Measurements from ENCODE around the gene DYSF. TPM values are rescaled to one million over a fixed set of nuclear protein-coding genes. Genes with fewer than 3 reads are reported as not detected.

DYSF gene
- total RNA-seq, 4 donors from 2014 or later, result 4.2 to 12.0 (median 5.9) TPM

DNA sequence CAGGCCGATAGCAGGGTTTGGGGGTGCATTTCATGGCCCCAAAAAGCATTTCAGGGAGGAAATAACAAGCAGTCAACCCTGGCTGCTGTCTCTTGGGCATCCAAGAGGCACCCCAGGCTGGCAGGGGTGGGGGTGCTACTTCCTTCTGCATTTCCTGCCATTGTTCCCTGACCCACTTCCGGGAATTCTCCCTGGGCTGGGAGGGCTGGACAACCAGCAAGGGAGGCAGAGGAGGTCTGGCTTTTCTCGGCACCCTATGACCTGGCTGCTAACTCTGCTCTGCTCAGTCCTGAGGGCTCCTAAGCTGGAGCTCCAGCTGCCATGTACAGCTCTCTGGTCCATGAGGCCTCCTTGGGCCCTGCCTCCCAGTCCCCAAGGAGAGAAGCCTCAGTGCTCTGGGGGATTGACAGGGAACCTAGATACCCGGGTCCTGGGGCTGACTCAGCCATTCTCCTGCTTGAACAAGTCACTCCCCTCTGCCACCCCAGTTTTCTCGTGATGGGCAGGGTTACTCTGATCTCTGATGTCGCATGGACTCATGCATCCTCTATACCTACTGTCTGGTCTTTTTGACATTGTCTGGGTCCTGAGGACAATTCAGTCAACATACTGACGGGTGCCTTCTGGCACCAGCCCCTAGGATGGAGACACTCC lies 47.2 kb downstream of the DYSF start:
- WGBS, 2 donors, result 65 to 73% methylated on average over 7 of the region's 7 CpGs
- H3K4me1 ChIP-seq, result no peaks in the 10 kb centered on the region
- H3K36me3 ChIP-seq, result no peaks in the 10 kb centered on the region
- no peak overlapping the region for H3K27ac ChIP-seq
- TF ChIP-seq EP300 (IDR thresholded peaks at IDR 0.05) (peak in 1 of 2 donors; percentile 18), POLR2A (IDR thresholded peaks at IDR 0.05) (no peak)
- no peaks in the 10 kb centered on the region for H3K27me3 ChIP-seq
- no peaks in the 10 kb centered on the region for H3K9me3 ChIP-seq
- H3K4me3 ChIP-seq, result no peak overlapping the region
- no peak for DNase-seq (ENCODE audit: low spot score in 2 of 2)

DNA sequence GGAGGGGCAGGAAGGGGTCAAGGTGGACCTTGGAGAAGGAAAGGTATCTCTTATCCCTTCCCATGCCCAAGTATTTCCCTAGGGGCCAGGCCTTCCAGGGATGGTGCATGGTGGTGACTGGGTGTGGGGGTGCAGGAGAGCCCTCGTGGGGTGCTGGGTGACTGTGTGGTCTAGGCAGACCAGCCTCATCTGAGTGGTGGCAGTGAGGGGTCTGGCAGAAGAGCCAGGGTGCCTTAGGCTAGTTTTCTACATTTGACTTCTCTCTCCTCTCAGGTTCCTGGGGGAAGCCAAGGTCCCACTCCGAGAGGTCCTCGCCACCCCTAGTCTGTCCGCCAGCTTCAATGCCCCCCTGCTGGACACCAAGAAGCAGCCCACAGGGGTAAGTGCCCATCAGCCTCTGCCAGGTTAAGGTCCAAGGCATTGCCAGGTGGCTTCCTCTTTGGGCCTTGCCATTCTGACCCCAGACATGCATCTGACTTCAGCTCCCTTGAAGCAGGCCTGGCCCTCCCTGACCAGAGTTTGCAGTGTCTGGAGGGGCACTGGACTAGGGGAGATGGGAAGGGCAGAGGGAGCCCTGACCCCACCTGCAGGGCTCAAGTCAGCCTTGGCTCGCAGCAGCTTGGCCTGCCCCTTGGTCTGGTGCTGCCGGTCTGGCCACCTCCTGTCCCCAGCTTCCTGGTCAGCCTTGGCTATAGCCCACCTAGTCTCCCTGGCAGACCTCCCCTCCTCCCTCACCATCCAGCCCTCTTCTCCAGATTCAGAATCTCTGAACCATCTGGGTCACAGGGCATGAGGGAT lies 49.8 kb downstream of the DYSF start:
- peak overlapping the region in 1 of 4 donors; percentile 50 for H3K27ac ChIP-seq
- no peaks in the 10 kb centered on the region for H3K4me1 ChIP-seq
- WGBS, 2 donors, result 89 to 93% methylated on average over 6 of the region's 6 CpGs
- DNase-seq (ENCODE audit: low spot score in 2 of 2), result no peak
- TF ChIP-seq EP300 (IDR thresholded peaks at IDR 0.05), result no peak
- no peak for TF ChIP-seq POLR2A (IDR thresholded peaks at IDR 0.05)
- TF ChIP-seq, protein P1, sequence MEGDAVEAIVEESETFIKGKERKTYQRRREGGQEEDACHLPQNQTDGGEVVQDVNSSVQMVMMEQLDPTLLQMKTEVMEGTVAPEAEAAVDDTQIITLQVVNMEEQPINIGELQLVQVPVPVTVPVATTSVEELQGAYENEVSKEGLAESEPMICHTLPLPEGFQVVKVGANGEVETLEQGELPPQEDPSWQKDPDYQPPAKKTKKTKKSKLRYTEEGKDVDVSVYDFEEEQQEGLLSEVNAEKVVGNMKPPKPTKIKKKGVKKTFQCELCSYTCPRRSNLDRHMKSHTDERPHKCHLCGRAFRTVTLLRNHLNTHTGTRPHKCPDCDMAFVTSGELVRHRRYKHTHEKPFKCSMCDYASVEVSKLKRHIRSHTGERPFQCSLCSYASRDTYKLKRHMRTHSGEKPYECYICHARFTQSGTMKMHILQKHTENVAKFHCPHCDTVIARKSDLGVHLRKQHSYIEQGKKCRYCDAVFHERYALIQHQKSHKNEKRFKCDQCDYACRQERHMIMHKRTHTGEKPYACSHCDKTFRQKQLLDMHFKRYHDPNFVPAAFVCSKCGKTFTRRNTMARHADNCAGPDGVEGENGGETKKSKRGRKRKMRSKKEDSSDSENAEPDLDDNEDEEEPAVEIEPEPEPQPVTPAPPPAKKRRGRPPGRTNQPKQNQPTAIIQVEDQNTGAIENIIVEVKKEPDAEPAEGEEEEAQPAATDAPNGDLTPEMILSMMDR (IDR thresholded peaks at IDR 0.05), result no peak
- no peaks in the 10 kb centered on the region for H3K36me3 ChIP-seq
- no peaks in the 10 kb centered on the region for H3K27me3 ChIP-seq
- H3K9me3 ChIP-seq, result no peaks in the 10 kb centered on the region
- H3K4me3 ChIP-seq, result no peak overlapping the region

DNA sequence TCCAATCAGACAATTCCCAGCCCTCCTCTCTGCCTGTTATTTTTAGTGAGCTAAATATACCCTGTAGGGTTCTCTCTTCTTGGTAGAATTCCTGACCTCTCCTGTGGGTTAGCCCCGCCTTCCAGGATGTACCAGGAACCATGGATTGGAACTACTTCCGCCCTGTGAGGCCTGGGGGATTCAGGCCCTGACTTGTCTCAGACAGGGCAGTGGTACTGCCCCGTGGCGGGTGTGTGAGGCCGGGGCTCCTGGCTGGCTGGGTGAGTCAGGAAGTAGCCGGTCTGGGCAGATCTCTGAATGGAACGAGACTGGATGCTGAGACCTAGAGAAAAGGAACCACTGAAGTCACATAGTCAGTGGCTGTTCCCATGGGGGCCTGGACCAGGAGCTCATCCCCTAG lies 50.5 kb downstream of the DYSF start:
- H3K27ac ChIP-seq, result peak overlapping the region in 1 of 4 donors; percentile 50
- no peak for TF ChIP-seq EP300 (IDR thresholded peaks at IDR 0.05)
- no peak for TF ChIP-seq POLR2A (IDR thresholded peaks at IDR 0.05)
- TF ChIP-seq, protein P1 (IDR thresholded peaks at IDR 0.05), result no peak
- no peaks in the 10 kb centered on the region for H3K36me3 ChIP-seq
- no peaks in the 10 kb centered on the region for H3K4me1 ChIP-seq
- H3K27me3 ChIP-seq, result no peaks in the 10 kb centered on the region
- 78 to 79% methylated on average over 7 of the region's 7 CpGs for WGBS, 2 donors
- no peak for DNase-seq (ENCODE audit: low spot score in 2 of 2)
- H3K9me3 ChIP-seq, result no peaks in the 10 kb centered on the region
- H3K4me3 ChIP-seq, result no peak overlapping the region

DNA sequence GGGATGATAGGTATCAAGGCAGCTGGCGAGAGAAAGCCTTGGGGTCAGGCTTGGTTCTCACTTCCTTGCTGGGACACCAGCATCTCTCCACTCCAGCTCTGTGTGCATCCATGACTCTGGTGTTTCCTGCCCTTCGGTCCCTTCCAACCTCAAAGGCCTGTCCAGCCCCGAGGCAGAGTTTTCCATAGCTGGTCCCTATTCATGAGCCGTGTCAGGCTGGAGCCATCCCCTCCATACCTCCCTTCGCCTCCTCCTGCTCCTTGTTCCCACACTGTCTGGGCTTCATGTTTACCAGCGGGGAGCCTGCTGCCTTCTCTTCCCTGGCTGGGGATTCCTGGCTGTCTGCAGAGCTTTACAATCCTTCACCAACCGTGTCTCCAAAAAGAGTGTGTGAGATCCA lies 51.2 kb downstream of the DYSF start:
- H3K27ac ChIP-seq, result no peak overlapping the region

DNA sequence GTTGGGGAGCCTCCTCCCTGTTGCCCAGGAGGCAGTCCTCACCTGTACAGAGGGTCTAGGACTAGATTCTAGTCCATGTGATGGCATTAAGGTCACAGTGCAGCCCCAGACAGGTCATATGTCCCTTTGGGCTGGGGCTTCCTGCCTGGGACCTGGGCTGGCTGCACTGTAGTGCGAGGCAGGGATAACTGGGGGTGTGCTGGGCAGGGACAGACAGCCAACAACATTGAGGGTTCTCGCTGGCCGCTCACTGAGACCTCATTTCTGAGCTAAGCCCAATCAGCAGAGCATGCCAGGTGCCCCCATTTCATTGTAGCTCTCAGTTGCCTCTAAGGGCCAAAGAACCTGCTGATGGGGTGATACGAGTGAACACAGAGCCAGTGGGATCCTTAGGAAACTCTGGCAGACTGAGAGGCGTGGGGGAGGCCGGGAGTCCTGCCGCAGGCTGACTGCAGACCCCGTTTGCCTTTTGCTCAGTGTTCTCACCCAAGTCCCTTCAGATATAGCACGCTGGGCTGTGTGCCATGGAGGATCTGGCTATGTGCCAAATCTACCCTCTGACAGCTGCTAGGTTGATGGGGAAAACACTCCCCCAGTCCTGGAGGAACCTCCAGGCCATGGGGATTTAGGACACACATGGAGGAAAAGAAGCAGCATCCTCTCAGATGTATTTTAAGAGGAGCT lies 51.9 kb downstream of the DYSF start:
- WGBS, 2 donors, result 15 to 45% methylated on average over 6 to 9 of the region's 9 CpGs
- Histone ChIP-seq H3K27me3 (no peaks in the 10 kb centered on the region), H3K4me3 (no peak overlapping the region), H3K9me3 (no peaks in the 10 kb centered on the region), H3K36me3 (no peaks in the 10 kb centered on the region), H3K27ac (no peak overlapping the region), H3K4me1 (no peaks in the 10 kb centered on the region)
- TF ChIP-seq, protein P1 (IDR thresholded peaks at IDR 0.05), result no peak
- TF ChIP-seq EP300 (IDR thresholded peaks at IDR 0.05) (no peak), POLR2A (IDR thresholded peaks at IDR 0.05) (no peak)
- no peak for DNase-seq (ENCODE audit: low spot score in 2 of 2)

More for the DNA sequence above, 51.2 kb downstream of the DYSF start:
- TF ChIP-seq, protein P1 (IDR thresholded peaks at IDR 0.05), result no peak
- TF ChIP-seq POLR2A (IDR thresholded peaks at IDR 0.05) (no peak), EP300 (IDR thresholded peaks at IDR 0.05) (no peak)
- Histone ChIP-seq H3K36me3 (no peaks in the 10 kb centered on the region), H3K4me1 (no peaks in the 10 kb centered on the region), H3K4me3 (no peak overlapping the region), H3K27me3 (no peaks in the 10 kb centered on the region), H3K9me3 (no peaks in the 10 kb centered on the region)
- 89 to 94% methylated on average over 7 of the region's 7 CpGs for WGBS, 2 donors
- DNase-seq (ENCODE audit: low spot score in 2 of 2), result no peak
